IMR-90 (cell line): ENCODE results near the gene SNCA. TPM values are rescaled to one million over a fixed set of nuclear protein-coding genes. Genes with fewer than 3 reads are reported as not detected.

ENCODE experiments used
- ATAC-seq: fragments of 200-7000 bp; cut with Tn5 transposase; 2 replicates; pipeline ENCODE4 v1.9.1; 2020; ENCODE audit warnings: low read depth, mild to moderate bottlenecking, moderate library complexity
- BruUV-seq: library from RNA; stranded (reverse); fragments of 400-500 nt; replicated peaks from 2 replicates; lab custom pipeline; 2021; lab: Mats Ljungman, UMichigan
- CTCF ChIA-PET: fragments of 300-600 bp; formaldehyde crosslinking; extraction: SDS; loops from one replicate; lab custom pipeline; 2021; ENCODE audit warnings: antibody characterized with exemption; lab: Yijun Ruan, JAX
- POLR2A ChIA-PET: fragments of 300-600 bp; sonication (Branson Sonifier 250); formaldehyde crosslinking; loops from one replicate; lab custom pipeline; 2022; ENCODE audit warnings: antibody characterized with exemption; ENCODE audit not compliant: unreplicated experiment; lab: Charles Lee
- DNase-seq: peaks from one replicate; pipeline ENCODE4 v3.0.0; 2013
- H2AFZ ChIP-seq: replicated peaks from 2 replicates; pipeline ENCODE3; 2013; ENCODE audit warnings: low read length, mild to moderate bottlenecking; ENCODE audit not compliant: poor library complexity
- H2AK5ac ChIP-seq: 2 replicates; pipeline ENCODE4 v1.6.1; 2013; ENCODE audit warnings: low read depth, low read length, inconsistent platforms
- H2AK9ac ChIP-seq: replicated peaks from 2 replicates; pipeline ENCODE3; 2013; ENCODE audit warnings: mild to moderate bottlenecking, low read depth, low read length, moderate library complexity; ENCODE audit not compliant: poor library complexity
- H2BK120ac ChIP-seq: 2 replicates; pipeline ENCODE4 v1.6.1; 2013; ENCODE audit warnings: low read depth, low read length, inconsistent platforms
- H2BK15ac ChIP-seq: 3 replicates; pipeline ENCODE4 v1.6.1; 2013; ENCODE audit warnings: low read depth, low read length, inconsistent platforms
- H2BK20ac ChIP-seq: 2 replicates; pipeline ENCODE4 v1.6.1; 2013; ENCODE audit warnings: low read depth, mild to moderate bottlenecking, inconsistent platforms, low read length, moderate library complexity
- H2BK5ac ChIP-seq: 2 replicates; pipeline ENCODE4 v1.6.1; 2013; ENCODE audit warnings: mild to moderate bottlenecking, low read depth, low read length, inconsistent platforms; ENCODE audit not compliant: poor library complexity, severe bottlenecking
- H3K14ac ChIP-seq: replicated peaks from 2 replicates; pipeline ENCODE4 v1.6.1; 2013; ENCODE audit warnings: low read depth, low read length, inconsistent platforms
- H3K18ac ChIP-seq: 2 replicates; pipeline ENCODE4 v1.6.1; 2013; ENCODE audit warnings: low read depth, low read length, control low read depth
- H3K23ac ChIP-seq: 2 replicates; pipeline ENCODE4 v1.6.1; 2013; ENCODE audit warnings: low read depth, low read length, inconsistent platforms
- H3K27ac ChIP-seq: 2 replicates; pipeline ENCODE4 v1.5.1; 2013; ENCODE audit warnings: mild to moderate bottlenecking, control low read depth, low read length; ENCODE audit not compliant: insufficient read depth
- H3K27me3 ChIP-seq: 2 replicates; pipeline ENCODE4 v1.6.1; 2013; ENCODE audit warnings: low read length; ENCODE audit not compliant: control insufficient read depth, insufficient read depth
- H3K36me3 ChIP-seq: 2 replicates; pipeline ENCODE4 v1.6.1; 2013; ENCODE audit warnings: low read length, mixed read lengths; ENCODE audit not compliant: control insufficient read depth, insufficient read depth
- H3K4ac ChIP-seq: 2 replicates; pipeline ENCODE4 v1.6.1; 2013; ENCODE audit warnings: low read depth, low read length, inconsistent platforms
- H3K4me1 ChIP-seq: 2 replicates; pipeline ENCODE4 v1.6.1; 2013; ENCODE audit warnings: low read length, mixed read lengths; ENCODE audit not compliant: control insufficient read depth, insufficient read depth
- H3K4me2 ChIP-seq: 2 replicates; pipeline ENCODE4 v1.6.1; 2013; ENCODE audit warnings: low read depth, mild to moderate bottlenecking, control low read depth, low read length, moderate library complexity
- H3K4me3 ChIP-seq: 2 replicates; pipeline ENCODE4 v1.5.1; 2013; ENCODE audit warnings: low read depth, mild to moderate bottlenecking, control low read depth, low read length, moderate library complexity; ENCODE audit not compliant: insufficient read depth
- H3K56ac ChIP-seq: 2 replicates; pipeline ENCODE4 v1.6.1; 2013; ENCODE audit warnings: low read length, inconsistent platforms; ENCODE audit not compliant: insufficient read depth; ENCODE audit errors: extremely low read depth
- H3K79me1 ChIP-seq, 2 experiments: 2 replicates each; pipeline ENCODE4 v1.6.1; 2013; ENCODE audit warnings: low read length in 2 of 2, inconsistent platforms in 1 of 2, low read depth in 1 of 2
- H3K9ac ChIP-seq: 2 replicates; pipeline ENCODE4 v1.6.1; 2013; ENCODE audit warnings: low read depth, low read length, control low read depth
- H3K9me1 ChIP-seq: 2 replicates; pipeline ENCODE4 v1.6.1; 2013; ENCODE audit warnings: low read length, inconsistent platforms; ENCODE audit not compliant: insufficient read depth
- H3K9me3 ChIP-seq: 2 replicates; pipeline ENCODE4 v1.6.1; 2013; ENCODE audit warnings: low read length; ENCODE audit not compliant: control insufficient read depth, insufficient read depth
- H4K20me1 ChIP-seq: 2 replicates; pipeline ENCODE4 v1.6.1; 2013; ENCODE audit warnings: low read length, inconsistent platforms; ENCODE audit not compliant: insufficient read depth
- H4K5ac ChIP-seq: 2 replicates; pipeline ENCODE4 v1.6.1; 2013; ENCODE audit warnings: mild to moderate bottlenecking, low read depth, low read length, control low read depth
- H4K8ac ChIP-seq, 2 experiments: 2 replicates each; pipeline ENCODE4 v1.6.1; 2013; ENCODE audit warnings: low read depth in 2 of 2, low read length in 2 of 2, control low read depth in 1 of 2, inconsistent platforms in 1 of 2
- H4K91ac ChIP-seq: 2 replicates; pipeline ENCODE4 v1.6.1; 2013; ENCODE audit warnings: low read depth, low read length, inconsistent platforms; ENCODE audit not compliant: insufficient read depth
- BHLHE40 ChIP-seq: fragments of 150-350 bp; IDR thresholded peaks from 2 replicates; pipeline ENCODE4 v1.6.1; 2016; ENCODE audit warnings: mild to moderate bottlenecking, low read depth, low read length
- CEBPB ChIP-seq: IDR thresholded peaks from 2 replicates; pipeline ENCODE4 v1.6.1; 2012; ENCODE audit warnings: low read depth, low read length, improper control_type of control experiment
- FOS ChIP-seq: fragments of 150-350 bp; IDR thresholded peaks from 2 replicates; pipeline ENCODE4 v1.6.1; 2016; ENCODE audit warnings: low read depth, low read length
- MAZ ChIP-seq: IDR thresholded peaks from 2 replicates; pipeline ENCODE4 v1.6.1; 2012; ENCODE audit warnings: low read depth, mild to moderate bottlenecking, low read length, improper control_type of control experiment, moderate library complexity, borderline replicate concordance
- MXI1 ChIP-seq: IDR thresholded peaks from 2 replicates; pipeline ENCODE4 v1.6.1; 2012; ENCODE audit warnings: low read depth, mild to moderate bottlenecking, low read length, moderate library complexity, borderline replicate concordance
- NFE2L2 ChIP-seq: fragments of 150-350 bp; IDR thresholded peaks from 2 replicates; pipeline ENCODE4 v1.6.1; 2016; ENCODE audit warnings: low read depth, mild to moderate bottlenecking, low read length
- POLR2A ChIP-seq: IDR thresholded peaks from 2 replicates; pipeline ENCODE4 v1.6.1; 2012; ENCODE audit warnings: mild to moderate bottlenecking, low read depth, low read length
- RAD21 ChIP-seq: IDR thresholded peaks from 2 replicates; pipeline ENCODE4 v1.6.1; 2012; ENCODE audit warnings: low read length, improper control_type of control experiment
- RCOR1 ChIP-seq: IDR thresholded peaks from 2 replicates; pipeline ENCODE4 v1.6.1; 2012; ENCODE audit warnings: mild to moderate bottlenecking, low read length, improper control_type of control experiment; ENCODE audit not compliant: insufficient replicate concordance
- RFX5 ChIP-seq: IDR thresholded peaks from 2 replicates; pipeline ENCODE4 v1.8.0; 2012; ENCODE audit warnings: low read depth, mild to moderate bottlenecking, low read length, moderate library complexity
- SMC3 ChIP-seq: fragments of 150-350 bp; IDR thresholded peaks from 2 replicates; pipeline ENCODE4 v1.6.1; 2016; ENCODE audit warnings: low read depth, mild to moderate bottlenecking, antibody characterized with exemption, low read length, moderate library complexity
- WGBS, 2 experiments: methylation state at CpG; one replicate each; pipeline versions ENCODE4 v1.1.5 to v1.1.7; 2013; ENCODE audit warnings: missing lambda C conversion rate in 2 of 2; ENCODE audit not compliant: insufficient read length in 1 of 2; ENCODE audit errors: extremely low coverage in 2 of 2; 5-methylcytosine and 5-hydroxymethylcytosine counted together
- dilution Hi-C: fragments of 300-500 bp; cut with HindIII; formaldehyde crosslinking; loops from one replicate; pipeline ENCODE4 v1.14.3; 2018; ENCODE audit warnings: low sequenced_read_pairs; ENCODE audit not compliant: unreplicated experiment
- in situ Hi-C: fragments of 300-500 bp; cut with MboI; formaldehyde crosslinking; loops from 3 replicates; pipeline ENCODE4 v1.14.3; 2019; ENCODE audit warnings: low sequenced_read_pairs, inconsistent platforms, mixed read lengths
- intact Hi-C: fragments of 100-400 bp; cut with micrococcal nuclease; formaldehyde crosslinking; loops from 2 replicates; pipeline ENCODE4 v1.10.0; 2022
- polyA plus RNA-seq, 3 experiments: library from polyadenylated mRNA; depleted of rRNA; stranded (reverse); fragments of >200 nt; gene quantifications; 2 replicates each; pipeline ENCODE4 v1.2.3, GENCODE V29; 2012; ENCODE audit warnings: low replicate concordance in 1 of 3
- total RNA-seq: library from RNA; depleted of rRNA; stranded (reverse); fragments of >200 nt; gene quantifications from 2 replicates; pipeline ENCODE4 v1.2.3, GENCODE V29; 2012
- TF ChIP-seq, protein P1 (sequence below): fragments of 150-350 bp; IDR thresholded peaks from 2 replicates; pipeline ENCODE4 v1.6.1; 2016; ENCODE audit warnings: low read depth, mild to moderate bottlenecking, low read length, moderate library complexity, borderline replicate concordance
- TF ChIP-seq, protein P2 (sequence below): conservative IDR thresholded peaks from 2 replicates; pipeline ENCODE4 v1.5.1; 2012; ENCODE audit warnings: mild to moderate bottlenecking, low read depth, low read length, improper control_type of control experiment

The SNCA gene
- total and polyA plus RNA-seq, 2 of the 4 experiments (the other 2 are of a cell fraction) = 0.36 to 0.46 TPM

DNA sequence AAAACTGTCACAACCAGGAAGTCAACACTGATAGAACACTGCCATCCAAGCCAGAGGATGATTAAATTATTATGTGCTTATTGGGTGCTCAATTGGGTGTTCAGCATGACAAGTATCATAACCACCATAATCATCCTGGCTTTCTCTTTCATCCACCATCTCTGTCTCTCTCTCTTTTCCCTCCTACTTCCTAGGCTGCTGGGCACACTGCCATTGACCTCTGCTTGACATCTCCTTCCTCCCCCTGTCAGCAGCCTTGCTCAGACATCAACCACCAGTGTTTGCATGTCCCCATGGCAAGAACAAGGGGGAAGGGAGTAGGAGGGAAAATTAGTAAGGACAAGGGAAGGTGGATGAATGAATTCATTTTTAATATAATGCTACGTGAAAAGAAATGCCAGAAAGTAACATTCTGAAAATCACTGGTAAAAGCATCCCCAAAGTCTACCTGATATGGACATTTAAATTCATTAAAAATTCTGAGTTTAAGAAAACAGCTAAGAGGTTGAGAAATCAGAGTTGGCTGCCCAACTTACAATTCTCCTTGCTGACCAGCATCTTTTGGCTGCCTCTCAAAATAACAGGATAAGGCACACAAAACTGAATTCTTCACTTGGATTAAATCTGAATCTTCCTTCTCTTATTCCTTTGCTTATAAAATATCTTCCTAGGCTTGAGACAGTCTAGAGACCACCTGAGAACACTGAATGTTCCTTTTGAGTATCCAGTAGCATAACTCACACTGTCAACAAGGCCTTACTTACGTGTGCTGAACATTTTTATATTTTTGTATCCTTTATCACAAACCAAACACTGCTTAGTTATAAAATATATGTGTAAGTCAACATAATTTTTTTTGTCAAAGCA lies 48.5 kb downstream of the SNCA start (continued):
- no peak for TF ChIP-seq MAZ

DNA sequence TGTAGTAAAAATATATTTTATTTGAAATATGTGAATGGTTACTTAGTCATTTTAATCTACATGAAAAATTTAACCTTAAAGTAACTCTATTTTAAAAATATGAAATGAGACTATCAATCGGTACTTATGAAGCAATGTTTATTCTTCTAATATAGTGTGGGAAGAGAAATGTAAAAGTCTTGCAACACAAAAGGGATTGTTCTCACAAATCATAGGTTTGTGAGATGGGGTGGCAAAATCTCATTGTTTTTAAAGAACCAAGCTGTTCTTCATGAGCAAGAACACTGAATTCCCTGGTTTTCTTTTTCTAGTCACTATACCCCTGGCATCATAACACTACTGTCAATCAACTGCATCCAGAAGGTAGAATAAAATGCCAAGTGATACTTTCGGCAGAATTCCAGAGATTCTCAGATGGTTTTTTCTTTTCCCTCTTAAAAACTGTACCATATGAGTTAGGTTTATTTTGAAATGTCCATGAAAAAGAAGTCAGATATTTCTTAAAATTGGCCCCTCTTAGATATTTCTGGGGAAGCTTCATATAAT lies 52.2 kb downstream of the SNCA start:
- no CpG with 5 or more reads among the region's 2 CpGs for WGBS, 2 experiments
- Histone ChIP-seq H3K4me1 (no peaks in the 10 kb centered on the region), H3K4ac (no peak overlapping the region), H3K36me3 (no peaks in the 10 kb centered on the region), H4K5ac (no peak overlapping the region), H4K8ac (no peak overlapping the region), H3K18ac (no peak overlapping the region), H3K79me1 (no peaks in the 10 kb centered on the region), H3K4me2 (no peak overlapping the region), H2AK5ac (no peak overlapping the region), H3K9me1 (no peaks in the 10 kb centered on the region), H2BK15ac (no peak overlapping the region), H4K20me1 (no peaks in the 10 kb centered on the region), H3K9me3 (no peaks in the 10 kb centered on the region), H4K91ac (no peak overlapping the region), H2AK9ac (no peak overlapping the region), H3K56ac (no peak overlapping the region), H3K14ac (no peak overlapping the region), H2BK20ac (no peak overlapping the region), H3K9ac (no peak overlapping the region), H2BK120ac (no peak overlapping the region), H2BK5ac (no peak overlapping the region), H2AFZ (no peak overlapping the region), H3K23ac (no peak overlapping the region), H3K4me3 (no peak overlapping the region), H3K27me3 (no peaks in the 10 kb centered on the region), H3K27ac (no peak overlapping the region)
- intact Hi-C loops = no loop called here
- ChIA-PET POLR2A (no interaction called here), CTCF (no interaction called here)
- DNase-seq (no peak), ATAC-seq (no peak)
- dilution Hi-C loops = no loop called here
- in situ Hi-C loops = no loop called here
- BruUV-seq = no TSS peak
- TF ChIP-seq MAZ (no peak), FOS (no peak), CEBPB (no peak), MXI1 (no peak), BHLHE40 (no peak), SMC3 (no peak), RFX5 (no peak), RAD21 (no peak), POLR2A (no peak), NFE2L2 (no peak), RCOR1 (no peak)
- TF ChIP-seq, protein P1, sequence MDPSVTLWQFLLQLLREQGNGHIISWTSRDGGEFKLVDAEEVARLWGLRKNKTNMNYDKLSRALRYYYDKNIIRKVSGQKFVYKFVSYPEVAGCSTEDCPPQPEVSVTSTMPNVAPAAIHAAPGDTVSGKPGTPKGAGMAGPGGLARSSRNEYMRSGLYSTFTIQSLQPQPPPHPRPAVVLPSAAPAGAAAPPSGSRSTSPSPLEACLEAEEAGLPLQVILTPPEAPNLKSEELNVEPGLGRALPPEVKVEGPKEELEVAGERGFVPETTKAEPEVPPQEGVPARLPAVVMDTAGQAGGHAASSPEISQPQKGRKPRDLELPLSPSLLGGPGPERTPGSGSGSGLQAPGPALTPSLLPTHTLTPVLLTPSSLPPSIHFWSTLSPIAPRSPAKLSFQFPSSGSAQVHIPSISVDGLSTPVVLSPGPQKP = no peak
- TF ChIP-seq, protein P2, sequence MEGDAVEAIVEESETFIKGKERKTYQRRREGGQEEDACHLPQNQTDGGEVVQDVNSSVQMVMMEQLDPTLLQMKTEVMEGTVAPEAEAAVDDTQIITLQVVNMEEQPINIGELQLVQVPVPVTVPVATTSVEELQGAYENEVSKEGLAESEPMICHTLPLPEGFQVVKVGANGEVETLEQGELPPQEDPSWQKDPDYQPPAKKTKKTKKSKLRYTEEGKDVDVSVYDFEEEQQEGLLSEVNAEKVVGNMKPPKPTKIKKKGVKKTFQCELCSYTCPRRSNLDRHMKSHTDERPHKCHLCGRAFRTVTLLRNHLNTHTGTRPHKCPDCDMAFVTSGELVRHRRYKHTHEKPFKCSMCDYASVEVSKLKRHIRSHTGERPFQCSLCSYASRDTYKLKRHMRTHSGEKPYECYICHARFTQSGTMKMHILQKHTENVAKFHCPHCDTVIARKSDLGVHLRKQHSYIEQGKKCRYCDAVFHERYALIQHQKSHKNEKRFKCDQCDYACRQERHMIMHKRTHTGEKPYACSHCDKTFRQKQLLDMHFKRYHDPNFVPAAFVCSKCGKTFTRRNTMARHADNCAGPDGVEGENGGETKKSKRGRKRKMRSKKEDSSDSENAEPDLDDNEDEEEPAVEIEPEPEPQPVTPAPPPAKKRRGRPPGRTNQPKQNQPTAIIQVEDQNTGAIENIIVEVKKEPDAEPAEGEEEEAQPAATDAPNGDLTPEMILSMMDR = no peak
